HG02973 (cell line): ENCODE results near the gene XPR1.
"Not testable (repeated sequence)": the region's sequence is repeated elsewhere in the genome, so short reads cannot be mapped to it uniquely, and the experiment has no call there.

Experiments
- ATAC-seq: cut with Tn5 transposase; IDR thresholded peaks from one replicate; pipeline ENCODE4 v1.9.1; 2021; ENCODE audit warnings: moderate library complexity; ENCODE audit not compliant: unreplicated experiment

Gene XPR1

DNA sequence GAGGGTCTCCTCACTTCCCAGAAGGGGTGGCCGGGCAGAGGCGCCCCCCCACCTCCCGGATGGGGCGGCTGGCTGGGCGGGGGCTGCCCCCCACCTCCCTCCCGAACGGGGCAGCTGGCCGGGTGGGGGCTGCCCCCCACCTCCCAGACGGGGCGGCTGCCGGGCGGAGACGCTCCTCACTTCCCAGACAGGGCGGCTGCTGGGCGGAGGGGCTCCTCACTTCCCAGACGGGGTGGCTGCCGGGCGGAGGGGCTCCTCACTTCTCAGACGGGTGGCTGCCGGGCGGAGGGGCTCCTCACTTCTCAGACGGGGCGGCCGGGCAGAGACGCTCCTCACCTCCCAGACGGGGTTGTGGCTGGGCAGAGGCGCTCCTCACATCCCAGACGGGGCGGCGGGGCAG, 78.9 kb downstream of the XPR1 start:
- not testable (repeated sequence) for ATAC-seq

DNA sequence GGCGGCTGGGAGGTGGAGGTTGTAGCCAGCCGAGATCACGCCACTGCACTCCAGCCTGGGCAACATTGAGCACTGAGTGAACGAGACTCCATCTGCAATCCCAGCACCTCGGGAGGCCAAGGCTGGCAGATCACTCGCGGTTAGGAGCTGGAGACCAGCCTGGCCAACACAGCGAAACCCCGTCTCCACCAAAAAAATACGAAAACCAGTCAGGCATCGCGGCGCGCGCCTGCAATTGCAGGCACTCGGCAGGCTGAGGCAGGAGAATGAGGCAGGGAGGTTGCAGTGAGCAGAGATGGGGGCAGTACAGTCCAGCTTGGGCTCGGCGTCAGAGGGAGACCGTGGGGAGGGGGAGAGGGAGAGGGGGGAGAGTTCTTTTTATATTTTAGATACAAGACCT, 79.4 kb downstream of the XPR1 start:
- ATAC-seq, result not testable (repeated sequence)

DNA sequence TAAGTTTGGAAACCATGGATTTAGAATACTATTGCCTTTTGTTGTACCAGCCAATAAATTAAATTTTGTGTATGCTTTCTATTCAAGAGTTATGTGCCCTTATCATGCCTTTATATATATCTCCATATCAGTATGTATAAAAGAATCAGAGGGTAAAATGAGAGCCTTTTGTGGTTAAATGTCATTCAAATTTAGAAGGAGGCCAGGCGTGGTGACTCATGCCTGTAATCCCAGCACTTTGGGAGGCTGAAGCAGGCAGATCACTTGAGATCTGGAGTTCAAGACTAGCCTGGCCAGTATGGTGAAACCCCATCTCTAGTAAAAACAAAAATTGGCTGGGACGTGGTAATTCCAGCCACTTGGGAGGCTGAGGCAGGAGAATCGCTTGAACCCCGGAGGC, 88.9 kb downstream of the XPR1 start:
- ATAC-seq, result no peak

DNA sequence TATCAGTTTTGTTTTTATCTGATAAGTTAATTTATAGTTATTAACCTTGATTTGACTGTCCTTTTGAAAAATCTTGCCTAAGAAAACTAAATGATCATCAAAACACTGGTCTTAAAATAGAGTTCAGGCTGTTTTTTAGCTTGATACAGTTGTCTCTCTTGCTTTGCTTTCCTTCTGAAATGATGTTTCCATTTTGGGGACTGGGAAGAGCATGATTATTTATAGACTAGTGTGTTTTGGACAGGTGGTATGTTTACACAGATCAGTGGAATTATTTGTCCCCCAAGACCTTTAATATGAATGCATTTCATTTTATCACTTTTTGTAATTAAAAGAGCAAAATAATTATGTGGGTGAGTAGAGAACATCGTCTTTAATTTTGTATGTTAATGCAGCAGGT, 90.8 kb downstream of the XPR1 start:
- no peak for ATAC-seq

DNA sequence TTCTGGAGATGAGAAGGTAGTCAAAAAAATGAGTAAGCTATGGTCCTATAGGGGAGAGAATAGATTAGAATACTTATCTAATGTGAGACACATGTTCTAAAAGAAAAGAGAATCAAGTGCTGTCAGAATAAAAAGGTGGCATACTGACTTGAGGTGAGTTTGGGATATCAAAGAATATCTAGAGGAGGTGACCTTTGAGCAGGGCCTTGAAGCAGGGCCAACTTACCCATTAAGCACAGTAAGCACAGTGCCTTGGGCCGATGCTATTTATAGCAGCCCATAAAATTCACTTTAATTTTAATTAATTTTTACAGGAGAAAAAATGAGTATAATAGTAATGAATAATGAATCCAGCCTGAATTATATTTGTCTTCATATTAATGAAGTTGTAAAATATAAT, 92.2 kb downstream of the XPR1 start:
- ATAC-seq, result no peak

DNA sequence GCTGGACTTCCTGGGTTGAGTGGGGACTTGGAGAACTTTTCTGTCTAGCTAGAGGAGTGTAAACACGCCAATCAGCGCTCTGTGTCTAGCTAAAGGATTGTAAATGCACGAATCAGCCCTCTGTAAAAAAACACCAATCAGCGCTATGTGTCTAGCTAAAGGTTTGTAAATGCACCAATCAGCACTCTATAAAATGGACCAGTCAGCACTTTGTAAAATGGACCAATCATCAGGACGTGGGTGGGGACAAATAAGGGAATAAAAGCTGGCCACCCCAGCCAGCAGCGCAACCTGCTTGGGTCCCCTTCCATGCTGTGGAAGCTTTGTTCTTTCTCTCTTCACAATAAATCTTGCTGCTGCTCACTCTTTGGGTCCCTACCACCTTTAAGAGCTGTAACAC, 94.2 kb downstream of the XPR1 start:
- ATAC-seq, result not testable (repeated sequence)

DNA sequence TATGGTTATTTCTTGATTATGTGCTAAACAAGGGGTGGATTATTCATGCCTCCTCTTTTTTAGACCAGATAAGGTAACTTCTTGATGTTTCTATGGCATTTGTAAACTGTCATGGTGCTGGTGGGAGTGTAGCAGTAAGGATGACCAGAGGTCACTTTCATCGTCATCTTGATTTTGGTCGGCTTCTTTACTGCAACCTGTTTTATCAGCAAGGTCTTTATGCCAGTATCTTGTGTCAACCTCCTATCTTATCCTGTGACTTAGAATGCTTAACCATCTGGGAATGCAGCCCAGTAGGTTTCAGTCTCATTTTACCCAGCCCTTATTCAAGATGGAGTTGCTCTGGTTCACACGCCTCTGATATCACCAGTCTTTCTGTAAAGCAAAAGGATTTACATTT, 95.9 kb downstream of the XPR1 start:
- not testable (repeated sequence) for ATAC-seq

DNA sequence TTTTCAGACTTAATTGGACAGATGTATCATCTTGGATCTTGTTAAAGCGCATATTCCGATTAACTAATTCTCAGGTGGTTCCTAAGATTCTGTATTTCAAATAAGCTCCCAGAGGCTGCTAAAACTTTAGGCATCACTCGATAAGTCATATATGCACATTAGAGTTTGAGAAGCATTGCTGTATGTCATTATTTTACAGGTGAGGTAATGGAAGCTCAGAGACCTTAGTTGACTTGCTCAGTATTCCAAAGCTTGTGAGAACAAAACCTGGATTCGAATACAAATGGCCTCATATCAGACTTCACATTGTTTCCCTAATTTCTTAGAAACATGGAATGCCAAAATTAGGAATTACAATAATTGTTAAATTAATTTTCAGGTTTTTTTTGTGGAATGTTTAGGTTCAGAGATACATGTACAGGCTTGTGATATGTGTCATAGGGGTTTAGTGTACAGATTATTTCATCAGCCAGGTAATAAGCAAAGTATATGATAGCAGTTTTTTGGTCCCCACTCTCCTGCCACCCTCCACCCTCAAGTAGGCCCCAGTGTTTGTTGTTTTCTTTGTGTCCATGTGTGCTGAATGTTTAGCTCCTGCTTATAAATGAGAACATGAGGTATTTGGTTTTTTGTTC, 96.8 kb downstream of the XPR1 start:
- ATAC-seq, result no peak

DNA sequence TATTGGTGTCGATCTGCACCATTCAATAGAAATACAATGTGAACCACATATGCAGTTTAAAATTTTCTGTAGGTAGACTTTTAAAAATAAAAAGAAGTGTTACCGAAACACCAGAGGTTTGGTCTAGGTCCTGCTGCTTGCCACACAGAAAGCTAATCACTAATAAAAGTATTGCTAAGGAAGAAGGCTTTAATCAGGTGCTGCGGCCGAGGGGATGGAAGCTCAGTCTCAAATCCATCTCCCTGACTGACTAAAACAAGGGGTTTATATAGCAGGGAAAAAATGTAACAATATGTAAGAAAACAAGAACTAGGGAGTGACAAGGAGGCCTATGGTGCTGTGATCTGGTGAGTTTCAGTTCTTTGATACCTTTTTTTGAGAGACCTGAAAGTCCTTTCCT, 99.3 kb downstream of the XPR1 start:
- no peak for ATAC-seq

DNA sequence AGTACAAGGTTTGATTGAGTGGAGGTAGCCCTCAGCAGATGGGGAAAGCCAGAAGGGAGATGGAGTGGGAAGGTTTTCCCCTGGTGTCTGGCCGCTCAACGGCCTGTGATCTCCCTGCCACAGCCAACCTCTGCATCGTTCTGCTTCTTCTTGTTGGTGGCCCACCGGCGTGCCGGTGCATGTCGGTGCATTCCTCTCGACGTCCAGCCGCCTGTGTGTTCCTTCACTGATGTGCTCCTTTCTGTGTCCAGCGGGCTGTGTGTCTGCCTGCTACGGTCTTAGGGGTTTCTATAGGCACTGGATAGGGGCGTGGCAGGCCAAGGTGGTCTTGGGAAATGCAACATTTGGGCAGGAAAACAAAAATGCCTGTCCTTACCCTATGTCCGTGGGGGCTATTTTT, 101.0 kb downstream of the XPR1 start:
- ATAC-seq, result no peak

DNA sequence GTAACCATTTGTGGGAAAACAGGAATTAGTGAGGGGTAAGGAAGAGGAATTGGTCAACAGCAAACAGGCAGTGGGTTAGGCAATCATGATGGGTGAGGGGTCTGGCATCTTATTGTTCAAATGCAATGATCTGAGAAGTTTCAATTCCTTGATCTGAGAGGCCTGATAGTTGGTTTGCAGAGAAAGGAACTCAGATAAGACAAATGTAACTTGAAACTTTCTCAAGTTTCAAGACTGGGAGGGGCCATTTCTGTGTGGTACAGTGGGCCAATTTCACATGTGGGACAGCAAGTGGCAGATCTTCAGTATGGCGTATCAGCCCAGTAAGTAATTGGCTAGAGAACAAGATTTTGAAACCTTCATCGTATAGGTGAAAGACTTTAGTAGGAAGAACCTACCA, 102.5 kb downstream of the XPR1 start:
- no peak for ATAC-seq

DNA sequence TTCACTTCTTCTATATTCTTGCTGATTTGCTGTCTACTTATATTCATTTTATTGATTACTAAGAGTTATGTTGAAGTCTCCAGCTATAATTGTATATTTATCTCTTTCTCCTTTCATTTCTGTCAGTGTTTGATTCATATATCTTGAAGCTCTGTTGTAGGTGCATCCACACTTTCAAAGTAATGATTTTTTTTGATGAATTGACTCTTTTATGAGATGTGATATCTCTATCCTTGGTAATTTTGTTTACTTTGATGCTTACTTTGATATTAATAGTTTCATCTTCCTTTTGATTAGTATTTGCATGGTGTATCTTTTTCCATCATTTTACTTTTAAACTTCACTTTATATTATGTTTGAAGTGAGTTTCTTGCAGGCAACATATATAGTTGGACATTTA, 110.8 kb downstream of the XPR1 start:
- ATAC-seq, result no peak

DNA sequence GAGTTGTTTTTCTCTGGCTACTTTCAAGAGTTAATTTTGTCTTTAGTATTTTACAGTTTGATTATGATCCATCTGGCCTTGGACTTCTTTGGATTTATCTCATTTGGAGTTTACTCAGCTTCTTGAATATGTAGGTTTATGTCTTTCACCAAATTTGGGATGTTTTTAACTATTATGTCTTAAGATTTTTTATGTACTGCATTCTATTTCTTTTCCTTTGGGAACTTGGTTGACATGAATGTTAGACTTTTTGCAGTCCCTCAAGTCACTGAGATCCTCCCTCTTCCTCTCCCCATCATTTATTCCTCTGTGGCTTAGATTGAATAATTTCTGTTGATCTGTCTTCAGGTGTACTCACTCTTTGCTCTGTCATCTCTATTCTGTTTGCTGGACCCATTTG, 112.0 kb downstream of the XPR1 start:
- ATAC-seq, result no peak

DNA sequence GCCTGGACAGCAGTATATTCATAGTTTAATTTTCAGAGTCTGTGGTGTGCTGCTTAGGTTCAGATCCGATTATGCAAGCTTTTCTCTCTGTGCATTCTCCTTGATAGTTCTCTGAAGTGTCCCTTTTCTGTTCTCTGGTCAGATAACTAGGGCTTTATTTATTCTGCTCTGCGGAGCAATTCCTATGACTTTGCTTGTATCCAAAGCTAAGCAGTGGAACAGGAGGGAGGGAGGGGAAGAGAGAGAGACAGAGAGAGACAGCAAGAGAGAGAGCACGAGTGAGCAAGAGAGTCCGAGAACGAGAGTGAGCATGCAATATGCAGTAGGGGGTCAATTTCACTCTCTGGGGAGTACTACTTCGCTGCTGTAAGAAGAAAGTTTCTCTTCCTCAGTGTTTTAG, 113.3 kb downstream of the XPR1 start:
- no peak for ATAC-seq

DNA sequence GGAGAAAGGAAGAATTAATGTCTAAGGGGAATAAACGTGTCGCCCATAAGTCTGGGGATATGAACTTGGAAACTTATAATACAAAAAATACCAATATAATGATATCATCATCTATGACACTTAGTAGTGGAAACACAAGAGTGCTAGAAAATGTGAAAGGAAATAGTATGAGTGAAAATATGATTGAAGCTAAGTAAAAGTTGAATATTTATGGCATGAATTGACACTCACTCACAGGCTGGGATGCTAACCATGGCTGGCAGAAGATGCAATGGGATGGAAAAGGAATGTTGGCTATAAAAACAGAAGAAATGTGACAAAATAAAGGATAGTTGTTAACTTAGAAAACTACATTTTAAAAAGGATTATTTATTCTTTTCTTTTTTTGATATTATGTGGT, 120.1 kb downstream of the XPR1 start:
- no peak for ATAC-seq

DNA sequence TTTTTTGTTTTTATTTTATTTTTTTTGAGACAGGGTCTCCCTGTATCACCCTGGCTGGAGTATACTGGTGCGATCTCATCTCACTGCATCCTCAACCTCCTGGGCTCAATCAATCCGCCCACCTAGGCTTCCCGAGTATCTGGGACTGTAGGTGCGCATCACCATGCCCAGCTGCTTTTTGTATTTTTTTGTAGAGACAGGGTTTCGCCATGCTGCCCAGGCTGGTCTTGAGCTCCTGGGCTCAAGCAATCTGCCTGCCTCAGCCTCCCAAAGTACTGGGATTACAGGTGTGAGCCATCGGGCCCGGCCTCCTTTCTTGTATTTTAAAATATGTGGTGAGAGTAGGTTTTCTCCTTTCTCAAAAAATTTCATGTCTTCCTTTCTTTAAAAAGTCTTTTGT, 122.6 kb downstream of the XPR1 start:
- ATAC-seq, result no peak

DNA sequence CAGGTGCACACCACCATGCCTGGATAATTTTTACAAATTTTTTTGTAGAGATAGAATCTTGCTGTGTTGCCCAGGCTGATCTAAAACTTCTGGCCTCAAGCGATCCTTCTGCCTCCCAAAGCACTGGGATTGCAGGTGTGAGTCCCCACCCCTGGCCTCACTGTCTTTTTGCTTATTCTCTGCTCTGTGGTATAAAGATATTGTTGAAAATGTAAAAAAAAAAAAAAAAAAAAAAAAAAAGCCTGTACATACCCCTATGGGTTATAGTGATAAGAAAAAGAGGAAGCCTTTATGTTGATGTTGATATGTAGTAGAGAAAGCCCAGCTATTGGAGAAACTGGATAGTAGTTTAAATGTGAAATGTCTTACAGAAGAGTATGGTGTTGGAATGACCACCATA, 125.8 kb downstream of the XPR1 start:
- no peak for ATAC-seq

DNA sequence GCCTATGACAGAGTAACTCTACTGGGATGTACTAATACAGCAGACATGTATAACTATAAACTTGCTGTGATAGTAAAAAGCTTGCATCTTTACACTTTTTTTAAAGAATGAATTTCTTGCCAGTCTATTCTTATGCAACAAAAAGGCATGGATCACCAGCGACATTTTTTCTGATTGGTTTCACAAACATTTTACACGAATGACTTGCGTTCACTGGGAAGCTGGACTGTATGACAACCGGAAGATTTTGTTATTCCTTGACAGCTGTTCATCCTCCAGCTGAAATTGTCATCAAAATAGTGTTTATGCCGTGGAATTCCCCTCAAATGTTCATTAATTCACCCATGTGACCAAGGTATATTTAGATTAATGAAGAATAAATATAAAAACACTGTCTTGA, 131.0 kb downstream of the XPR1 start:
- no peak for ATAC-seq

DNA sequence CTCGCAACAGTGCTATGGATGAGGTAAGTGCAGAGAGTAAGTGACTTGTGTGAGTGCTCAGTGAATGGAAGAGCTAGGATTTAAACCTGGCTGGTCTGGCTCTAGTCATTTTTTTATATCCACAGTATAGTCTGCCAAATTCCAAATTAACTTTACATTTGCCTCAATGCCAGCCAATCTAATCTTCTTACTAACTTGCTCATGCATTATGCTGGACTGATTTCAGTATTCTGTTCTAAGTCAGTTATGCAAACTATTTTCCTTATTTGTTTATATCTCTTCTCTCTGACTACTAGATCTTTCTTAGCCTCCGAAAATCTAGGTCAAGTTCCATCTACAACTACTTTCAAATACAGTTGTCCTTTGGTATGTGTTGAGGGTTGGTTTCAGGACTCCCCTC, 133.3 kb downstream of the XPR1 start:
- no peak for ATAC-seq

DNA sequence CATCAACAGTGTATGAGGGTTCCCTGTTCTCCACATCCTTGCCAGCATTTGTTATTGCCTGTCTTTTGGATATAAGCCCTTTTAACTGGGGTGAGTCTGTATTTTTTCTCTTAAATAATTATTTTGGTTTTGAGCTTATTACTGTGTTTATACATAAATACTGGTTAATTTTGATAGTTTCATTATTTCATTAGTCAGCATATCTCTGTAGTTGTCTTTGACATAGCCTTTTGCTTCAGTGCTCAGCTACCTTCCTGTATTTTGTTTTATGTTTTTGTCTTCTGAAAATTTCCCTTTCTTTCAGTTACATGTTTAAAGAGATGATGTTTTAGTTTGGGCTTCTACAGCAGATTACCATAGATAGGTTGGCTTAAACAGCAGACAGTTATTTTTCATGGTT, 138.1 kb downstream of the XPR1 start:
- no peak for ATAC-seq

DNA sequence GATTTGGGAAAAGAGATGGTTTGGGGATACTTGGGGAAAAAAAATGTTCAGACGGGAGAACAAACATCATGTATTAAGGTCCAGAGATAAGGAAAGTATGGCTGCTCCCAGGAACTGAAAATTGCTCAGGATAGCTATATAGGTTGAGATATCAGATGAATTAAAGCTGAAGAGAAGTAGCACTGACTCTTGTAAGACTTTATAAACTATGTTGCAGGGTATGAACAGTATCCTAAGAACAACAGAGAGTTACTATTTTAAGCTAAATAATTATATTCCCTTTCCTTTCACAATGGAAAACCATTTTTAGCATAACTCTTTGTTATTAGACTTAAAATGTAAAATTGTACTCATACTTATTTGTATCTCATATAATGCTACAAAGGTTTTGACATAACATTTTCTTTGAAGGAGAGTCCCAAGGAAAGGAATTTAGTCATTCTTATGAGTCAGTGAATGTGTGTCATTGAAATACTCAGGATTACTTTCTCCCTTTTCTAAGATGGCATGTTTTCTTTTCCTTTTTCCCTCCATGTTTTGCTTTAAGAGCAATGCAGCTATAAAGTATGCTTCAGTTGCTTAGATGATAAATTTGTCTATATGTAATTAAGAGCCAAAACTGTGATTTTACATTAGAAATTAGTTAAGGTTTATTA, 141.5 kb downstream of the XPR1 start:
- ATAC-seq, result no peak

DNA sequence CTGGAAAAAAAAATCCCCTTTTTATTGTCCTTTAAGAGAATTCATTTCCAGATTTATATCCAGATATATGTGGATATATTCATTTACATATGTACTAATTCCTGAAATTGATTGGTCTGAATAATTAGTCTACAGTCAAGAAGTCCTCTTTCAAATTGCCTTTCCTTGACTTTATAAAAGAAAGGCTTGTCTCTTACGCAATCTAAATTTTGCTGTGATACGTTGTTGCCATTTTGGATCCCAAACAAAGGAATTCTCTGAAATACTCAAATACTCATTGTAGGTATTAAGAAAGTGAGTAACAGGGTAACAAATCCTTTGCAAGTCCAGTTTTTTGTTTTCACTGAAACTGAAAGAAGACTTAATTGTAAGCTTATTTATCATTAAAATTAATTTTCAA, 144.0 kb downstream of the XPR1 start:
- no peak for ATAC-seq

DNA sequence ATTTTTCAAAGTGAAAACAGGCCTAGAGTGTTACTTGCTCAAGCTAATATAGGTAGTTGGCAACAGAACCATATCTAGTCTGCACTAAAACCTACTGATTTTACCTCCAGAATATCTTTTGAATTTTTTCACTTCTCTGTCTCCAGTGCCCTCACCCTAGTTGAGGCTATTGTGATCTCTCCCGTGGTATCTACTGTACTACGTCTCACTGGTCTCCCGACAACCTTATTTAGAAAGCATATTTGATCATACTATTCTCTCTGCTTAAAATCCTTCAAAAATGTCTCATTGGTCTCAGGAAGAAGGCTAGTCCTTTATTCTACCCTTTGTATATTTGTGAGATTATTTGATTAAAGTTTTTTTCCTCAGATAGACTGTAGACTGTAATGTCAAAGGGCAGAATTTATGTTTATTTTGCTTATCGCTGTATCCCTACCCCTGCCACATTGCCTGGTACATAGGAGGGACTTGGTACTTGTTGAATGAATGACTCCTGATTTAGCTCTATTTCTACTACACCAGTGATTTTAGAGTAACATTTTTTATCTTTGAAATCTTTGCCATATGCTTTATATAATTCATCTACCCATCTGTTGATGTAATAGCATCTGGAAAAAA, 145.4 kb downstream of the XPR1 start:
- no peak for ATAC-seq
